Panc1 (cell line): ENCODE measurements around the gene LVRN. TPM values are rescaled to one million over a fixed set of nuclear protein-coding genes. Genes with fewer than 3 reads are reported as not detected.

Source experiments
- ATAC-seq: fragments of 200-7000 bp; cut with Tn5 transposase; 2 replicates; pipeline ENCODE4 v1.9.1; 2020; ENCODE audit warnings: mild to moderate bottlenecking, moderate library complexity
- BruUV-seq: library from RNA; stranded (reverse); fragments of 400-500 nt; replicated peaks from 2 replicates; lab custom pipeline; 2021; lab: Mats Ljungman, UMichigan
- CTCF ChIA-PET: fragments of 300-600 bp; sonication (Branson Sonifier 250); formaldehyde crosslinking; loops from one replicate; lab custom pipeline; 2022; ENCODE audit warnings: antibody characterized with exemption; lab: Charles Lee
- POLR2A ChIA-PET: fragments of 300-600 bp; sonication (Branson Sonifier 250); formaldehyde crosslinking; loops from one replicate; lab custom pipeline; 2022; ENCODE audit warnings: antibody characterized with exemption; lab: Charles Lee
- DNase-seq: peaks from one replicate; pipeline ENCODE4 v3.0.0-alpha.2; 2010; ENCODE audit warnings: low read depth, low spot score
- H3K27ac ChIP-seq: 2 replicates; pipeline ENCODE4 v1.5.1; 2011; ENCODE audit warnings: mild to moderate bottlenecking, low read length, inconsistent platforms
- H3K27me3 ChIP-seq: fragments of 200-500 bp; sonication (Bioruptor generic); 2 replicates; pipeline ENCODE4 v1.6.0; 2014; ENCODE audit warnings: low read length, inconsistent platforms; ENCODE audit not compliant: control insufficient read depth, insufficient read depth
- H3K36me3 ChIP-seq: fragments of 200-500 bp; sonication (Bioruptor generic); 2 replicates; pipeline ENCODE4 v1.5.1; 2014; ENCODE audit warnings: inconsistent platforms, mild to moderate bottlenecking, low read length, moderate library complexity; ENCODE audit not compliant: control insufficient read depth, insufficient read depth
- H3K4me1 ChIP-seq: 2 replicates; pipeline ENCODE4 v1.5.1; 2011; ENCODE audit warnings: inconsistent platforms, mild to moderate bottlenecking, low read length, moderate library complexity; ENCODE audit not compliant: control insufficient read depth, insufficient read depth
- H3K4me3 ChIP-seq, 2 experiments: 2 replicates each; pipeline ENCODE4 v1.5.1; 2011 to 2012; ENCODE audit warnings: low read depth in 2 of 2, low read length in 2 of 2, mild to moderate bottlenecking in 2 of 2, inconsistent platforms in 1 of 2, moderate library complexity in 1 of 2
- H3K9me3 ChIP-seq: fragments of 200-500 bp; sonication (Bioruptor generic); 2 replicates; pipeline ENCODE4 v1.5.1; 2014; ENCODE audit warnings: low read depth, mild to moderate bottlenecking, inconsistent platforms, low read length, moderate library complexity; ENCODE audit not compliant: control insufficient read depth, insufficient read depth
- POLR2AphosphoS5 ChIP-seq: IDR thresholded peaks from 2 replicates; pipeline ENCODE4 v1.6.1; 2012; ENCODE audit warnings: mild to moderate bottlenecking, low read depth, low read length, moderate library complexity
- SIN3A ChIP-seq: IDR thresholded peaks from 2 replicates; pipeline ENCODE4 v1.6.1; 2012; ENCODE audit warnings: low read depth, mild to moderate bottlenecking, low read length, moderate library complexity, borderline replicate concordance; ENCODE audit not compliant: insufficient read depth
- TCF7L2 ChIP-seq: IDR thresholded peaks from 2 replicates; pipeline ENCODE4 v1.6.1; 2011; ENCODE audit warnings: mild to moderate bottlenecking, low read depth, low read length, inconsistent platforms
- in situ Hi-C: cut with HindIII; loops from 2 replicates; pipeline ENCODE4 v1.10.0; 2016; ENCODE audit warnings: low sequenced_read_pairs, low pct_unique_long_range_greater_than_20kb
- intact Hi-C: fragments of 100-400 bp; cut with micrococcal nuclease; formaldehyde crosslinking; loops from one replicate; pipeline ENCODE4 v1.10.0; 2022; ENCODE audit not compliant: unreplicated experiment
- total RNA-seq: library from RNA; stranded (reverse); gene quantifications from one replicate; pipeline ENCODE4 v1.2.1, GENCODE V29; 2021; ENCODE audit not compliant: unreplicated experiment
- TF ChIP-seq, protein P1 (sequence below): fragments of 450-650 bp; IDR thresholded peaks from 2 replicates; pipeline ENCODE4 v1.5.1; 2017; ENCODE audit warnings: mild to moderate bottlenecking
- TF ChIP-seq, protein P2 (sequence below), 2 experiments: IDR thresholded peaks; 2 replicates each; pipeline ENCODE4 v1.6.1; 2011 to 2012; ENCODE audit warnings: low read depth in 2 of 2, control low read depth in 1 of 2, low read length in 1 of 2, mild to moderate bottlenecking in 1 of 2, moderate library complexity in 1 of 2; ENCODE audit not compliant: insufficient read depth in 1 of 2

The LVRN gene
- total RNA-seq, 1 experiment from 2014 or later = 0.08 TPM

DNA sequence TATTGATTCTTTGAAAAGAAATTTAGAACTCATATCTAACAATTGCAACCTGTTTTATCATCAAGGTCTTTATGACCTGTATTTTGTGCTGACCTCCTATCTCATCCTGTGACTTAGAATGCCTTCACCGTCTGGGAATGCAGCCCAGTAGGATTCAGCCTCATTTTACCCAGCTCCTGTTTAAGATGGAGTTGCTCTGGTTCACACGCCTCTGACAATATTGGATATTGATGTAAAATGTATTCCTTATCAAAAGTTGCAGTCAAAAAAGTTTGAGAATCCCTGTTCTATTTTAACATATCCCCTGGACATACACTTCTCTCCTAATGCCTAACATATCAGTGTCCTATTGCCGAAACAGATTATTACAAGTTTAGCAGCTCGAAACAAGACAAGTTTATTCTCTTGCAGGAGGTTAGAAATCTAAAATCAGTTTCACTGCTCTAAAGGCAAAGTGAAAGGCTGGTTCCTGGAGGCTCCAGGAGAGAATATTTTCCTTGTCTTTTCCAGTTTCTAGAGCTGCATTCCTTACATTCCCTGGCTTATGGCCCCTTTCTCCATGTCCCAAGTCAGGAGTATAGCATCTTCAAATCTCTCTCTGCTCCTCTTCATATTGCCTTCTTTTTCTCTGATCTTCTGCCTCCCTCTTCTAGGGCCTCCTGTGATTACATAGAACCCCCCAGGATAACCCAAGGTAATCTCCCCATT lies 31.5 kb upstream of the LVRN start:
- H3K27ac ChIP-seq = no peak overlapping the region
- ChIA-PET CTCF (no interaction called here), POLR2A (no interaction called here)
- H3K9me3 ChIP-seq = no peaks in the 10 kb centered on the region
- TF ChIP-seq TCF7L2 (no peak), POLR2AphosphoS5 (no peak), SIN3A (no peak)
- TF ChIP-seq, protein P1, sequence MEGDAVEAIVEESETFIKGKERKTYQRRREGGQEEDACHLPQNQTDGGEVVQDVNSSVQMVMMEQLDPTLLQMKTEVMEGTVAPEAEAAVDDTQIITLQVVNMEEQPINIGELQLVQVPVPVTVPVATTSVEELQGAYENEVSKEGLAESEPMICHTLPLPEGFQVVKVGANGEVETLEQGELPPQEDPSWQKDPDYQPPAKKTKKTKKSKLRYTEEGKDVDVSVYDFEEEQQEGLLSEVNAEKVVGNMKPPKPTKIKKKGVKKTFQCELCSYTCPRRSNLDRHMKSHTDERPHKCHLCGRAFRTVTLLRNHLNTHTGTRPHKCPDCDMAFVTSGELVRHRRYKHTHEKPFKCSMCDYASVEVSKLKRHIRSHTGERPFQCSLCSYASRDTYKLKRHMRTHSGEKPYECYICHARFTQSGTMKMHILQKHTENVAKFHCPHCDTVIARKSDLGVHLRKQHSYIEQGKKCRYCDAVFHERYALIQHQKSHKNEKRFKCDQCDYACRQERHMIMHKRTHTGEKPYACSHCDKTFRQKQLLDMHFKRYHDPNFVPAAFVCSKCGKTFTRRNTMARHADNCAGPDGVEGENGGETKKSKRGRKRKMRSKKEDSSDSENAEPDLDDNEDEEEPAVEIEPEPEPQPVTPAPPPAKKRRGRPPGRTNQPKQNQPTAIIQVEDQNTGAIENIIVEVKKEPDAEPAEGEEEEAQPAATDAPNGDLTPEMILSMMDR = no peak
- TF ChIP-seq, protein P2, sequence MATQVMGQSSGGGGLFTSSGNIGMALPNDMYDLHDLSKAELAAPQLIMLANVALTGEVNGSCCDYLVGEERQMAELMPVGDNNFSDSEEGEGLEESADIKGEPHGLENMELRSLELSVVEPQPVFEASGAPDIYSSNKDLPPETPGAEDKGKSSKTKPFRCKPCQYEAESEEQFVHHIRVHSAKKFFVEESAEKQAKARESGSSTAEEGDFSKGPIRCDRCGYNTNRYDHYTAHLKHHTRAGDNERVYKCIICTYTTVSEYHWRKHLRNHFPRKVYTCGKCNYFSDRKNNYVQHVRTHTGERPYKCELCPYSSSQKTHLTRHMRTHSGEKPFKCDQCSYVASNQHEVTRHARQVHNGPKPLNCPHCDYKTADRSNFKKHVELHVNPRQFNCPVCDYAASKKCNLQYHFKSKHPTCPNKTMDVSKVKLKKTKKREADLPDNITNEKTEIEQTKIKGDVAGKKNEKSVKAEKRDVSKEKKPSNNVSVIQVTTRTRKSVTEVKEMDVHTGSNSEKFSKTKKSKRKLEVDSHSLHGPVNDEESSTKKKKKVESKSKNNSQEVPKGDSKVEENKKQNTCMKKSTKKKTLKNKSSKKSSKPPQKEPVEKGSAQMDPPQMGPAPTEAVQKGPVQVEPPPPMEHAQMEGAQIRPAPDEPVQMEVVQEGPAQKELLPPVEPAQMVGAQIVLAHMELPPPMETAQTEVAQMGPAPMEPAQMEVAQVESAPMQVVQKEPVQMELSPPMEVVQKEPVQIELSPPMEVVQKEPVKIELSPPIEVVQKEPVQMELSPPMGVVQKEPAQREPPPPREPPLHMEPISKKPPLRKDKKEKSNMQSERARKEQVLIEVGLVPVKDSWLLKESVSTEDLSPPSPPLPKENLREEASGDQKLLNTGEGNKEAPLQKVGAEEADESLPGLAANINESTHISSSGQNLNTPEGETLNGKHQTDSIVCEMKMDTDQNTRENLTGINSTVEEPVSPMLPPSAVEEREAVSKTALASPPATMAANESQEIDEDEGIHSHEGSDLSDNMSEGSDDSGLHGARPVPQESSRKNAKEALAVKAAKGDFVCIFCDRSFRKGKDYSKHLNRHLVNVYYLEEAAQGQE (IDR thresholded peaks at IDR 0.05; ENCODE audit: insufficient read depth in 1 of 2, low read depth in 2 of 2, low read length in 1 of 2) = no peak
- no peaks in the 10 kb centered on the region for H3K4me1 ChIP-seq
- no peak for DNase-seq
- H3K27me3 ChIP-seq = no peaks in the 10 kb centered on the region
- no peak for ATAC-seq
- in situ Hi-C loops (no loop called here), intact Hi-C loops (no loop called here)
- H3K36me3 ChIP-seq = no peaks in the 10 kb centered on the region
- no peak overlapping the region for H3K4me3 ChIP-seq
- no TSS peak for BruUV-seq

DNA sequence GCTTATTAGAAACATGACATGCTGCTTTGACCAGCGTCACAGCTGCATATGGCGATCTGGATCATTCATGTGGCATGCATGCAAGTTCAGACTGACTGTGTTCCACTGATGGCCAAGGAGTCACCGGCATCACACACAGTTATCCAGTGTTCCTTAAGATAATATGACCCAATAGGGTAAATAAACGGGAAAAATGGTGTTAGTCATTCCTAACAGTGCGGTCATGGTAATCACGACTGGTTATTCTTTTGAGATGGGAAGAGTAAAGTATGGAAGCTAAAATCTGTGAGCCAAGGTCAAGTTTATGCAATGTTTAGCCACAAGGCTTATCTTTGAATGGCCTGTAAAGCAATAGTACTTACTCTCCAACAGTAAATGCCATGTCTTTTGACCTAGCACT lies 29.3 kb upstream of the LVRN start:
- CTCF ChIA-PET = no interaction called here
- Histone ChIP-seq H3K9me3 (no peaks in the 10 kb centered on the region), H3K36me3 (no peaks in the 10 kb centered on the region), H3K27ac (no peak overlapping the region), H3K4me3 (no peak overlapping the region), H3K4me1 (no peaks in the 10 kb centered on the region), H3K27me3 (no peaks in the 10 kb centered on the region)
- POLR2A ChIA-PET = no interaction called here
- no peak for TF ChIP-seq POLR2AphosphoS5
- intact Hi-C loops = no loop called here
- ATAC-seq (no peak), DNase-seq (no peak)
- in situ Hi-C loops = no loop called here
- no TSS peak for BruUV-seq

DNA sequence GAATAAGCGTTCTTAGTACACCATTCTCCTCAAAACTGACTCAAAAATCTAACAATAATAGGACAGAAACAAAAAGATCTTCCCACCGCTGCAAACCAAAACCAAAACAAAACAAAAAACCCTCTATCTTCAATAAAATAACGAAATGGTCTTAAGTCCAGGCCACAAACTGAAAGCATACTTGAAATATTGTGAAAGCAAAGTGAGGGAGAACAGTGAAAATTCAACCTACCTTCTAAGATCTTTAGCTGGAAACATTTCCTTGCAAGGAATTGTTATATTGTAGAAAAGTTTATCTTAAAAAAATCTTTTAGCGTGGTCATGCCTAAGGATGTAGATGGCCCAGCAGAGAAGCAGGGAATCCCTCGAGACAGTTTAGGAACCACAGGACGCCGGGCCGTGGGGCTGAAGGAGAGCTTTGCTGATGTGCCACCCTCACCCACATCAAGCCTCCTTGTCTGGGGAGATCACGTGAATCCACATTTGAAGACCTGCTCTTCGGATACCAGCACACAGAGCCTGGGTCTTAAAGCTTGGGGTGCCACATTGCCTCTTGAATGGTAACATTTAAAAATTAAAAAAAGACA lies 27.8 kb upstream of the LVRN start:
- Histone ChIP-seq H3K27me3 (no peaks in the 10 kb centered on the region), H3K27ac (no peak overlapping the region), H3K4me3 (no peak overlapping the region), H3K9me3 (no peaks in the 10 kb centered on the region), H3K4me1 (no peaks in the 10 kb centered on the region), H3K36me3 (no peaks in the 10 kb centered on the region)
- ATAC-seq (no peak), DNase-seq (no peak)
- in situ Hi-C loops (no loop called here), intact Hi-C loops (no loop called here)
- no TSS peak for BruUV-seq
- TF ChIP-seq, protein P1 = no peak
- TF ChIP-seq TCF7L2 = no peak
- TF ChIP-seq POLR2AphosphoS5 = no peak
- POLR2A ChIA-PET = no interaction called here
- CTCF ChIA-PET = no interaction called here
